OCI-LY3 (cell line): ENCODE measurements around the gene GATA5.

Experiments
- H2AFZ ChIP-seq: fragments of 200-600, 300-600 bp; shearing (Covaris generic); 2 replicates; pipeline ENCODE4 v1.6.0; 2014; ENCODE audit warnings: antibody characterized with exemption, low read depth, low read length
- H3K27ac ChIP-seq: fragments of 200-600, 300-600 bp; sonication (generic); 2 replicates; pipeline ENCODE4 v1.5.1; 2014; ENCODE audit warnings: mild to moderate bottlenecking, low read length, moderate library complexity, mixed read lengths
- H3K27me3 ChIP-seq: fragments of 200-600, 300-600 bp; sonication (generic); 2 replicates; pipeline ENCODE4 v1.6.1; 2014; ENCODE audit warnings: low read depth, low read length, mixed read lengths
- H3K36me3 ChIP-seq: fragments of 200-600, 300-600 bp; sonication (generic); replicated peaks from 2 replicates; pipeline ENCODE3; 2014; ENCODE audit warnings: low read depth, low read length, mixed read lengths
- H3K4me1 ChIP-seq: fragments of 300-600, 200-600 bp; sonication (generic); 2 replicates; pipeline ENCODE4 v1.6.1; 2014; ENCODE audit warnings: low read length, mixed read lengths
- H3K4me2 ChIP-seq: fragments of 200-600, 300-600 bp; sonication (generic); 2 replicates; pipeline ENCODE4 v1.6.1; 2014; ENCODE audit warnings: low read length, mixed read lengths
- H3K4me3 ChIP-seq: fragments of 300-600, 200-600 bp; sonication (generic); 2 replicates; pipeline ENCODE4 v1.5.1; 2014; ENCODE audit warnings: antibody characterized with exemption, mild to moderate bottlenecking, low read length, moderate library complexity
- H3K79me2 ChIP-seq: fragments of 300-600, 200-600 bp; shearing (Covaris generic); 2 replicates; pipeline ENCODE4 v1.6.1; 2014; ENCODE audit warnings: mild to moderate bottlenecking, low read length, mixed read lengths
- H3K9ac ChIP-seq: fragments of 300-600, 200-600 bp; shearing (Covaris generic); 2 replicates; pipeline ENCODE4 v1.6.0; 2014; ENCODE audit warnings: mild to moderate bottlenecking, low read length, moderate library complexity
- H3K9me3 ChIP-seq: fragments of 200-600, 300-600 bp; shearing (Covaris generic); 2 replicates; pipeline ENCODE4 v1.6.1; 2014; ENCODE audit warnings: low read length, mixed read lengths; ENCODE audit not compliant: insufficient read depth
- H4K20me1 ChIP-seq: fragments of 200-600, 300-600 bp; sonication (generic); 2 replicates; pipeline ENCODE4 v1.6.1; 2016; ENCODE audit warnings: low read length, mixed read lengths; ENCODE audit not compliant: insufficient read depth
- EZH2phosphoT487 ChIP-seq: fragments of 200-600 bp; shearing (Covaris generic); IDR thresholded peaks from 2 replicates; pipeline ENCODE4 v1.6.1; 2018; ENCODE audit warnings: antibody characterized with exemption, mixed run types, low read depth
- TF ChIP-seq, protein P1 (sequence below): fragments of 200-600, 300-600 bp; sonication (generic); IDR thresholded peaks from 2 replicates; pipeline ENCODE4 v1.5.1; 2014; ENCODE audit warnings: antibody characterized with exemption, low read length, low read depth

GATA5 gene

DNA sequence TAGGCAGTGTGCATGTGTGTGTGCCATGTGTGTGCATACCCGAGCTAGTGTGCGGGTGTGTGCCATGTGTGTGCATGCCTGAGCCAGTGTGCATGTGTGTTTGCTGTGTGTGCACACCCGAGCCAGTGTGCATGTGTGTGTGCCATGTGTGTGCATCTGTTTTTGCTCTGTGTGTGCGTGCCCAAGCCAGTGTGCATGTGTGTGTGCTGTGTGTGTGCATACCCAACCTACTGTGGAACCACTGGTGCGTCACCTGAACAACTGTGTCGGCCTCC lies 54.1 kb downstream of the GATA5 start:
- Histone ChIP-seq H3K4me2 (no peak overlapping the region), H3K27me3 (no peaks in the 10 kb centered on the region), H3K9me3 (no peaks in the 10 kb centered on the region), H3K79me2 (no peaks in the 10 kb centered on the region), H3K4me3 (no peak overlapping the region), H3K9ac (no peak overlapping the region), H3K36me3 (no peaks in the 10 kb centered on the region), H3K27ac (no peak overlapping the region), H2AFZ (no peak overlapping the region), H4K20me1 (no peaks in the 10 kb centered on the region), H3K4me1 (no peaks in the 10 kb centered on the region)
- TF ChIP-seq, protein P1, sequence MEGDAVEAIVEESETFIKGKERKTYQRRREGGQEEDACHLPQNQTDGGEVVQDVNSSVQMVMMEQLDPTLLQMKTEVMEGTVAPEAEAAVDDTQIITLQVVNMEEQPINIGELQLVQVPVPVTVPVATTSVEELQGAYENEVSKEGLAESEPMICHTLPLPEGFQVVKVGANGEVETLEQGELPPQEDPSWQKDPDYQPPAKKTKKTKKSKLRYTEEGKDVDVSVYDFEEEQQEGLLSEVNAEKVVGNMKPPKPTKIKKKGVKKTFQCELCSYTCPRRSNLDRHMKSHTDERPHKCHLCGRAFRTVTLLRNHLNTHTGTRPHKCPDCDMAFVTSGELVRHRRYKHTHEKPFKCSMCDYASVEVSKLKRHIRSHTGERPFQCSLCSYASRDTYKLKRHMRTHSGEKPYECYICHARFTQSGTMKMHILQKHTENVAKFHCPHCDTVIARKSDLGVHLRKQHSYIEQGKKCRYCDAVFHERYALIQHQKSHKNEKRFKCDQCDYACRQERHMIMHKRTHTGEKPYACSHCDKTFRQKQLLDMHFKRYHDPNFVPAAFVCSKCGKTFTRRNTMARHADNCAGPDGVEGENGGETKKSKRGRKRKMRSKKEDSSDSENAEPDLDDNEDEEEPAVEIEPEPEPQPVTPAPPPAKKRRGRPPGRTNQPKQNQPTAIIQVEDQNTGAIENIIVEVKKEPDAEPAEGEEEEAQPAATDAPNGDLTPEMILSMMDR, result no peak
- TF ChIP-seq EZH2phosphoT487, result no peak

DNA sequence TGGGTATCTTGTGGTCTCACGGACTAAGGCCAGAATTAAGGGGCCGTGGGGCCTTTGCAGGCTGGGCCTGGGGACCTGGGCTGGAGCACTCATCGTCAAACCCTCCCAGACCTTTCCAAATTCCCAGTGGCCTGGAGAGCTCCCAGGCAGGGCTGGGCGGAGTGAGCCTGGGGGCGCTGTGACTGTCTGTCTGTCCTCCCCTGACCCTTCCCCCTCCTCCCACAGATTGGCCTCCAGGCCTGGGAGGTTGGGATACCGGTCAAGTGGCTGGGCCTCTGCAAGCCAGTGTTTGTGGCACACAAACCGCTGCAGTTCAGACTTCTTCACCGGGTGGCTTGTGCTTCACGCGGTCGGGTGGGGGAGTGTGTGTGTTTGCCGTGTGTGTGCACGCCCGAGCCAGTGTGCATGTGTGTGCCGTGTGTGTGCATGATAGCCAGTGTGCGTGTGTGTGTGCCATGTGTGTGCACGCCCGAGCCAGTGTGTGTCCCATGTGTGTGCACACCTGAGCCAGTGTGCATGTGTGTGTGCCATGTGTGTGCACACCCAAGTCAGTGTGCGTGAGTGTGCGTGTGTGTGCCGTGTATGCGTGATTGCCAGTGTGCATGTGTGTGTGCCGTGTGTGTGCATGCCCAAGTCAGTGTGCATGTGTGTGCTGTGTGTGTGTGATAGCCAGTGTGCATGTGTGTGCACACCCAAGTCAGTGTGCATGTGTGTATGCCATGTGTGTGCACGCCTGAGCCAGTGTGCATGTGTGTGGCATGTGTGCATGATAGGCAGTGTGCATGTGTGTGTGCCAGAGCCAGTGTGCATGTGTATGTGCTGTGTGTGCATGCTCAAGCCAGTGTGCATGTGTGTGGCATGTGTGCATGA lies 54.7 kb downstream of the GATA5 start:
- H3K36me3 ChIP-seq, result no peaks in the 10 kb centered on the region
- H3K9ac ChIP-seq, result no peak overlapping the region
- no peaks in the 10 kb centered on the region for H3K9me3 ChIP-seq
- H2AFZ ChIP-seq, result no peak overlapping the region
- no peaks in the 10 kb centered on the region for H4K20me1 ChIP-seq
- H3K27ac ChIP-seq, result no peak overlapping the region
- no peaks in the 10 kb centered on the region for H3K4me1 ChIP-seq
- no peaks in the 10 kb centered on the region for H3K27me3 ChIP-seq
- no peak overlapping the region for H3K4me2 ChIP-seq
- H3K4me3 ChIP-seq, result no peak overlapping the region
- TF ChIP-seq, protein P1, result no peak
- no peak for TF ChIP-seq EZH2phosphoT487
- H3K79me2 ChIP-seq, result no peaks in the 10 kb centered on the region

DNA sequence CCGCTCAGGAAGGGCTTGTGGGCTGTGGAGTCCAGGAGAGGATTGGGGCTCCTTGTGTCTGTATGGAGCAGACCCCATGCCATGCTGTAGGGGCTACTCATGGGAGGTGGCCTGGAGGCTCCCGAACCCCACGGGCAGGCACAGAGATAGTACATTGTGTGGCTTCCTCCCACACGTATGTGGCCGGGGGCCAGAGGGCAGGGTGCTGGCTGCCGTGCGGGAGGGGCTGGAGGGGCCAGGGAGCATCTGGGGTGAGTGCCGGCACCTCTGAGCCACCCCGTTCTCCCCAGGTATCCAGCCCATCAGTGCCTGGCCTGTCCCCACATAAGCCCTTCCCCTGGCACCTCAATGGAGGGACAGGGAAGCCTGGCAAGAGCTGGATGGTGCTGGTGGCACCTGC lies 56.0 kb downstream of the GATA5 start:
- H3K9ac ChIP-seq, result no peak overlapping the region
- H3K4me2 ChIP-seq, result no peak overlapping the region
- no peak for TF ChIP-seq EZH2phosphoT487
- TF ChIP-seq, protein P1, result no peak
- no peaks in the 10 kb centered on the region for H3K4me1 ChIP-seq
- no peak overlapping the region for H2AFZ ChIP-seq
- no peak overlapping the region for H3K27ac ChIP-seq
- no peaks in the 10 kb centered on the region for H3K79me2 ChIP-seq
- H3K36me3 ChIP-seq, result no peaks in the 10 kb centered on the region
- H3K4me3 ChIP-seq, result no peak overlapping the region
- no peaks in the 10 kb centered on the region for H4K20me1 ChIP-seq
- H3K27me3 ChIP-seq, result peaks cover 6% of the 10 kb centered on the region; the same call in 1 of the 2 replicates
- H3K9me3 ChIP-seq, result no peaks in the 10 kb centered on the region

DNA sequence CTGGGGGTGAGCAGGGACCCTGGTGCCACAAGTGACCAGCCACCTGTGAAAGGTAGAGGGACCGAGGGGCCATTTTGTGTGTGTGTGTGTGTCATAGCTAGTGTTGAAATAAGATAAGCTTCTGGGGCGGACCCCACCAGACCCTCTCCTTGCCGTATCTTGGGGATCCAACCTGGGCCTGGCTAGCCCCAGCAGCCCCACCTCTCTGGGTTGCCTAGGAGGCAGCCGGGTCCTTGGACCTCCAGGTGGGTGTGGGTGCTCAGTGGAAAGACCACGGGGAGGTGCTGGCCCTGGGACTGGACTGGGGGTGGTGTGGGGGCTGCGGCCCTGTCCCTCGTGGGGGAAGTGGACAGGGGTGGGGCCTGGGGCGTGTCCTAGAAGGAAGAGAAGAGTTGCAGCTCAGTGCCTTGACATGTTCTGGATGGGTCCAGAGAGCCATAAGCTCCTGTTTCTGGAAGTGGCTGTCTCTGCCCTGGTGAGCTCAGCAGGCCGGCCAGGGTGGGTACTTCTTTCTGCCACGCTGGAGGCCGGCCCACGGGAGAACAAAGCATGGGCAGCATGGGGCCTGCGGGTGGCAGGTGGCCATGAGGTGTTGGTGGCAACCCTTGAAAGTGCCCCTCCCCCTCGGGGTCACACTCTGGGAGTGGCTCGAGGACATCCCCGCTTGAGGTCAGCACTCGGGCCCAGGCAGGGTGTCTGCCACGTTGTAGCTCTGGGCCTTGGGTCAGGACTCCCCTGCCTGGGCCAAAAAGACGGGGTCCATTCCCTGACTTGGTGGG lies 56.9 kb downstream of the GATA5 start:
- Histone ChIP-seq H3K4me1 (no peaks in the 10 kb centered on the region), H3K79me2 (no peaks in the 10 kb centered on the region), H3K36me3 (no peaks in the 10 kb centered on the region), H3K9ac (no peak overlapping the region), H3K27me3 (peaks cover 6% of the 10 kb centered on the region; the same call in 1 of the 2 replicates), H3K9me3 (no peaks in the 10 kb centered on the region), H3K27ac (no peak overlapping the region), H3K4me3 (no peak overlapping the region), H4K20me1 (no peaks in the 10 kb centered on the region), H2AFZ (no peak overlapping the region), H3K4me2 (no peak overlapping the region)
- no peak for TF ChIP-seq EZH2phosphoT487
- TF ChIP-seq, protein P1, result no peak
